GM21390 (cell line): ENCODE results near the gene ZNF784.

Experiments used
- ATAC-seq: cut with Tn5 transposase; IDR thresholded peaks from one replicate; pipeline ENCODE4 v1.9.1; 2021; ENCODE audit not compliant: unreplicated experiment

Gene ZNF784

GRCh38 chr19:55624109-55625003 lies at the start of gene ZNF784:
ZNF784 (minus strand) TSS chr19:55624566; CDS start chr19:55624561, 5 bp downstream.
- no peak for ATAC-seq

- no peak for ATAC-seq
Observed at GRCh38 chr19:55673889-55674288, 49.5 kb upstream of the ZNF784 start.

GRCh38 chr19:55673465-55673864 lies 49.1 kb upstream of the ZNF784 start:
- no peak for ATAC-seq

- no peak for ATAC-seq
Observed at GRCh38 chr19:55672418-55672817, 48.1 kb upstream of the ZNF784 start.

GRCh38 chr19:55671054-55671378 lies 46.6 kb upstream of the ZNF784 start:
- ATAC-seq = no peak

- no peak for ATAC-seq
Observed at GRCh38 chr19:55670280-55671053, 46.1 kb upstream of the ZNF784 start.

GRCh38 chr19:55669418-55670279 lies 45.3 kb upstream of the ZNF784 start:
- no peak for ATAC-seq

GRCh38 chr19:55668603-55669348 lies 44.4 kb upstream of the ZNF784 start:
- no peak for ATAC-seq

GRCh38 chr19:55667958-55668357 lies 43.6 kb upstream of the ZNF784 start:
- no peak for ATAC-seq

- no peak for ATAC-seq
Observed at GRCh38 chr19:55667511-55667910, 43.1 kb upstream of the ZNF784 start.

- ATAC-seq = no peak
Observed at GRCh38 chr19:55667006-55667381, 42.6 kb upstream of the ZNF784 start.

GRCh38 chr19:55666343-55667005 lies 42.1 kb upstream of the ZNF784 start:
- no peak for ATAC-seq

GRCh38 chr19:55663846-55664536 lies 39.6 kb upstream of the ZNF784 start:
- no peak for ATAC-seq

GRCh38 chr19:55661826-55662225 lies 37.5 kb upstream of the ZNF784 start:
- ATAC-seq = no peak

- ATAC-seq = no peak
Observed at GRCh38 chr19:55660991-55661390, 36.6 kb upstream of the ZNF784 start.

- no peak for ATAC-seq
Observed at GRCh38 chr19:55660404-55660803, 36.0 kb upstream of the ZNF784 start.

- no peak for ATAC-seq
Observed at GRCh38 chr19:55659822-55660221, 35.5 kb upstream of the ZNF784 start.

GRCh38 chr19:55658846-55659459 lies 34.6 kb upstream of the ZNF784 start:
- no peak for ATAC-seq
